GM12873 (cell line): Measurements from ENCODE around the gene TNC.

Experiments used
- CTCF ChIP-seq: IDR thresholded peaks from 2 replicates; pipeline ENCODE4 v1.5.1; 2012; ENCODE audit warnings: low read depth, mild to moderate bottlenecking, moderate library complexity, low read length, control low read depth; ENCODE audit not compliant: insufficient read depth; ENCODE audit errors: missing control alignments

Gene TNC

GRCh38 chr9:115069302-115069701 lies 48.7 kb downstream of the TNC start:
- TF ChIP-seq CTCF: no peak

GRCh38 chr9:115068031-115068430 lies 49.9 kb downstream of the TNC start:
- TF ChIP-seq CTCF: no peak

- TF ChIP-seq CTCF: no peak
These were observed 54.7 kb downstream of the TNC start for GRCh38 chr9:115063058-115063845.

GRCh38 chr9:115058684-115059315 lies 59.2 kb downstream of the TNC start:
- no peak for TF ChIP-seq CTCF

GRCh38 chr9:115058175-115058574 lies 59.8 kb downstream of the TNC start:
- no peak for TF ChIP-seq CTCF

- TF ChIP-seq CTCF: no peak
These were observed 60.4 kb downstream of the TNC start for GRCh38 chr9:115057559-115057958.

- TF ChIP-seq CTCF: no peak
These were observed 67.9 kb downstream of the TNC start for GRCh38 chr9:115050002-115050490.
